ENCODE measurements around the gene C17orf100. TPM values are rescaled to one million over a fixed set of nuclear protein-coding genes. Genes with fewer than 3 reads are reported as not detected.

C17orf100 gene
- polyA plus RNA-seq, 1 donor (not counting 4 experiments of a cell fraction or from before 2014, with no cell fraction given): 0.49 TPM

DNA sequence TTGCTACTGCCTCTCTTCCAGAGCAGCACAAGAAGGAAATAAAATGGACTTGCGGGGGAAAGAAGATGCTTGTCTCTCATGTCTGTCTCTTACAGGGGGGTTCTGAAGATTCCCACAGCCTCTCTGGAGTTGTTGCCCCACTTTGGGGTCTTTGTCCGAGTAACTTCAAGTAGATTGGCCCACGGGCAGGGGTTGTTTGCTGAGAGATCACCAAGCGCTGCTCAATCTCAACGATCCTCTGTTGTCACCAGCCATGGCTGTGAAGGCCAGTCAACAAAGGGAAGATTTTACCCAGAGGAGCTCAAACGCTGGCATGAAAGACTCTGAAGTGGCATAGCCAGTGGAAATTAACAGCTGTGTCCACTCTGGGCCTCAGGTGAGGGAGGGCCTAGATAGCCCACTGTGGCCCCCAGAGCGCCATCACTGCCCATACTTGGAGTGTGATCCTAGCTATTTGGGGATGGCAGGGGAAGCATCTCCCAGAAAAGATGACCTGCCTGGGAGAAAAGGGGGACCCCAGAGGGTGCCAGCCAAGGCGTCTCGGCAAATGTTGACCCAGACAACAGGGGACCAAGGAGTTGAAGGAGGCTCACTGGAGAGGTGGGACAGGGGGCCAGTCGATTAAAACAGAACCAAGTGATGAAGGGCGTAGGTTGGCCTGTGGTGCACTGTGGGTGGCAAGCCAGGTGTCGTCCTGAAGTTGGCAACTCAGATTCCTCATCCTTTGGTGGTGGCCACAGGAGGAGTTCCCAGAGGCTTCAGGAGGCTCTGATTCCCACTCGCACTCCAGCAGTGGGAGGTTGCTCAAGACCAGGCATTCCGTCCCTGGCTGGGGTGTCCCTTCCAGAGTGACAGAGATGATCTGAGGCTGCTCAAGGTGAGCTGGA is 33.6 kb downstream of the C17orf100 start:
- Histone ChIP-seq H3K4me2 (ENCODE audit: control insufficient read depth, extremely low read depth, insufficient read depth, low read depth, low read length) (no peak overlapping the region), H3K36me3 (ENCODE audit: control insufficient read depth in 2 of 2, extremely low read depth in 1 of 2, insufficient read depth in 2 of 2, low read length in 2 of 2) (no peaks in the 10 kb centered on the region), H2AFZ (ENCODE audit: control insufficient read depth, low read length) (no peak overlapping the region), H3K4me1 (ENCODE audit: control insufficient read depth, extremely low read depth, insufficient read depth, low read length) (peaks cover 11% of the 10 kb centered on the region), H3K79me2 (ENCODE audit: control insufficient read depth, insufficient read depth, low read length) (no peaks in the 10 kb centered on the region), H3K4me3 (ENCODE audit: control insufficient read depth in 2 of 3, extremely low read depth in 1 of 3, insufficient read depth in 2 of 3, low read depth in 1 of 3, low read length in 3 of 3) (no peak overlapping the region), H3K9ac (ENCODE audit: control insufficient read depth, extremely low read depth, insufficient read depth, low read length) (no peak overlapping the region), H3K9me1 (ENCODE audit: control insufficient read depth, extremely low read depth, insufficient read depth, low read length) (no peaks in the 10 kb centered on the region), H3K9me3 (ENCODE audit: control insufficient read depth, low read depth, low read length) (no peaks in the 10 kb centered on the region), H4K20me1 (ENCODE audit: control insufficient read depth, extremely low read depth, insufficient read depth, low read length) (no peaks in the 10 kb centered on the region), H3K27ac (ENCODE audit: control insufficient read depth, insufficient read depth, low read length) (no peak overlapping the region), H3K27me3 (ENCODE audit: control insufficient read depth, extremely low read depth, insufficient read depth, low read length) (no peaks in the 10 kb centered on the region)
- no peak for DNase-seq (ENCODE audit: low read depth, low spot score)
- FAIRE-seq: no peak
- TF ChIP-seq, protein P1, sequence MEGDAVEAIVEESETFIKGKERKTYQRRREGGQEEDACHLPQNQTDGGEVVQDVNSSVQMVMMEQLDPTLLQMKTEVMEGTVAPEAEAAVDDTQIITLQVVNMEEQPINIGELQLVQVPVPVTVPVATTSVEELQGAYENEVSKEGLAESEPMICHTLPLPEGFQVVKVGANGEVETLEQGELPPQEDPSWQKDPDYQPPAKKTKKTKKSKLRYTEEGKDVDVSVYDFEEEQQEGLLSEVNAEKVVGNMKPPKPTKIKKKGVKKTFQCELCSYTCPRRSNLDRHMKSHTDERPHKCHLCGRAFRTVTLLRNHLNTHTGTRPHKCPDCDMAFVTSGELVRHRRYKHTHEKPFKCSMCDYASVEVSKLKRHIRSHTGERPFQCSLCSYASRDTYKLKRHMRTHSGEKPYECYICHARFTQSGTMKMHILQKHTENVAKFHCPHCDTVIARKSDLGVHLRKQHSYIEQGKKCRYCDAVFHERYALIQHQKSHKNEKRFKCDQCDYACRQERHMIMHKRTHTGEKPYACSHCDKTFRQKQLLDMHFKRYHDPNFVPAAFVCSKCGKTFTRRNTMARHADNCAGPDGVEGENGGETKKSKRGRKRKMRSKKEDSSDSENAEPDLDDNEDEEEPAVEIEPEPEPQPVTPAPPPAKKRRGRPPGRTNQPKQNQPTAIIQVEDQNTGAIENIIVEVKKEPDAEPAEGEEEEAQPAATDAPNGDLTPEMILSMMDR (optimal IDR thresholded peaks at IDR 0.05 in 1 of 3, IDR thresholded peaks at IDR 0.05 in 1 of 3, conservative IDR thresholded peaks at IDR 0.05 in 1 of 3; ENCODE audit: extremely low read depth in 1 of 3, insufficient read depth in 2 of 3, low read length in 3 of 3): no peak
- no peak for TF ChIP-seq EZH2 (IDR thresholded peaks at IDR 0.05; ENCODE audit: low read length)
- dilution Hi-C loops (cut with MboI; ENCODE audit: extremely low pct_ligation_motif_present, low sequenced_read_pairs): no loop called here

DNA sequence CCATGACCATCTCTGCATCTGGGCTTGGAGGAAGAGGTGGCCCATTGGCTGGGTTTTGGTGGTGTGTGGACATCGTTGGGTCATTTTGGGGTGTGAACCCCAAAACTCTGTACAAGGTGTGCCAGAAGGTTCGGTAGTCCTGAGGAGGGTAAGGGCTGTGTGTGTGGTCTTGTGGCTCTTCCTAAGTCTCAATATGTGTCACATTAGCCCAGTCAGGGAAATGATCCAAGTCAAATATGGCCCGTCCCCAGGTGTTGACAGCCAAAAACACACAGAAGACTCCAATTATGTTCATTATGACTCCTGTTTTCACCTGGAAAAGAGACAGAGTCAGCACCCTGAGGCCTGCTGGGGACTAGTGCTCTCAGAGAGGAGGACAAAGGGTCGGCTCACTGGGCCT is 34.5 kb downstream of the C17orf100 start:
- Histone ChIP-seq H3K4me1 (ENCODE audit: control insufficient read depth, extremely low read depth, insufficient read depth, low read length) (peaks cover 11% of the 10 kb centered on the region), H3K27me3 (ENCODE audit: control insufficient read depth, extremely low read depth, insufficient read depth, low read length) (no peaks in the 10 kb centered on the region), H3K36me3 (ENCODE audit: control insufficient read depth in 2 of 2, extremely low read depth in 1 of 2, insufficient read depth in 2 of 2, low read length in 2 of 2) (no peaks in the 10 kb centered on the region), H3K4me3 (ENCODE audit: control insufficient read depth in 2 of 3, extremely low read depth in 1 of 3, insufficient read depth in 2 of 3, low read depth in 1 of 3, low read length in 3 of 3) (no peak overlapping the region), H2AFZ (ENCODE audit: control insufficient read depth, low read length) (no peak overlapping the region), H3K9ac (ENCODE audit: control insufficient read depth, extremely low read depth, insufficient read depth, low read length) (no peak overlapping the region), H3K79me2 (ENCODE audit: control insufficient read depth, insufficient read depth, low read length) (no peaks in the 10 kb centered on the region), H3K9me1 (ENCODE audit: control insufficient read depth, extremely low read depth, insufficient read depth, low read length) (no peaks in the 10 kb centered on the region), H3K4me2 (ENCODE audit: control insufficient read depth, extremely low read depth, insufficient read depth, low read depth, low read length) (no peak overlapping the region), H3K27ac (ENCODE audit: control insufficient read depth, insufficient read depth, low read length) (no peak overlapping the region), H3K9me3 (ENCODE audit: control insufficient read depth, low read depth, low read length) (no peaks in the 10 kb centered on the region), H4K20me1 (ENCODE audit: control insufficient read depth, extremely low read depth, insufficient read depth, low read length) (no peaks in the 10 kb centered on the region)
- TF ChIP-seq, protein P1 (optimal IDR thresholded peaks at IDR 0.05 in 1 of 3, IDR thresholded peaks at IDR 0.05 in 1 of 3, conservative IDR thresholded peaks at IDR 0.05 in 1 of 3; ENCODE audit: extremely low read depth in 1 of 3, insufficient read depth in 2 of 3, low read length in 3 of 3): no peak
- TF ChIP-seq EZH2 (IDR thresholded peaks at IDR 0.05; ENCODE audit: low read length): no peak
- DNase-seq (ENCODE audit: low read depth, low spot score): no peak
- dilution Hi-C loops (cut with MboI; ENCODE audit: extremely low pct_ligation_motif_present, low sequenced_read_pairs): no loop called here
- FAIRE-seq: no peak

Data from keratinocyte (primary cell).